ENCODE data around the gene PARD6B. TPM values are rescaled to one million over a fixed set of nuclear protein-coding genes. Genes with fewer than 3 reads are reported as not detected.

The PARD6B gene
- total and polyA plus RNA-seq, 2 donors from 2014 or later: 9.2 to 72.0 TPM

GRCh38 chr20:50788045-50788991 is 56.9 kb downstream of the PARD6B start:
- peak in 4 of 5 donors; percentile 39 to 81 (median 56) for DNase-seq
- peaks cover 0 to 8% (median 0%) of the 10 kb centered on the region in 3 donors for H3K4me1 ChIP-seq (ENCODE audit: control insufficient read depth in 2 of 3, insufficient read depth in 2 of 3, low read depth in 1 of 3, low read length in 3 of 3)
- H3K9ac ChIP-seq (ENCODE audit: low read length in 3 of 3): no peak overlapping the region
- H3K9me3 ChIP-seq (ENCODE audit: control insufficient read depth in 2 of 3, insufficient read depth in 1 of 3, low read length in 3 of 3): no peaks in the 10 kb centered on the region
- TF ChIP-seq CTCF (IDR thresholded peaks at IDR 0.05; ENCODE audit: borderline replicate concordance, extremely low read depth, insufficient read depth): peak; percentile 66
- H3K27ac ChIP-seq (ENCODE audit: low read depth in 2 of 2, low read length in 2 of 2): peak overlapping the region in 1 of 2 donors; percentile 62
- no peak for FAIRE-seq
- H3K36me3 ChIP-seq (ENCODE audit: control insufficient read depth in 2 of 3, insufficient read depth in 3 of 3, low read length in 3 of 3): no peaks in the 10 kb centered on the region
- H3K27me3 ChIP-seq (ENCODE audit: control insufficient read depth, insufficient read depth, low read length): no peaks in the 10 kb centered on the region
- H3K4me3 ChIP-seq (ENCODE audit: low read length in 3 of 3): no peak overlapping the region
- intact Hi-C loops (cut with DNase I): no loop called here

DNA sequence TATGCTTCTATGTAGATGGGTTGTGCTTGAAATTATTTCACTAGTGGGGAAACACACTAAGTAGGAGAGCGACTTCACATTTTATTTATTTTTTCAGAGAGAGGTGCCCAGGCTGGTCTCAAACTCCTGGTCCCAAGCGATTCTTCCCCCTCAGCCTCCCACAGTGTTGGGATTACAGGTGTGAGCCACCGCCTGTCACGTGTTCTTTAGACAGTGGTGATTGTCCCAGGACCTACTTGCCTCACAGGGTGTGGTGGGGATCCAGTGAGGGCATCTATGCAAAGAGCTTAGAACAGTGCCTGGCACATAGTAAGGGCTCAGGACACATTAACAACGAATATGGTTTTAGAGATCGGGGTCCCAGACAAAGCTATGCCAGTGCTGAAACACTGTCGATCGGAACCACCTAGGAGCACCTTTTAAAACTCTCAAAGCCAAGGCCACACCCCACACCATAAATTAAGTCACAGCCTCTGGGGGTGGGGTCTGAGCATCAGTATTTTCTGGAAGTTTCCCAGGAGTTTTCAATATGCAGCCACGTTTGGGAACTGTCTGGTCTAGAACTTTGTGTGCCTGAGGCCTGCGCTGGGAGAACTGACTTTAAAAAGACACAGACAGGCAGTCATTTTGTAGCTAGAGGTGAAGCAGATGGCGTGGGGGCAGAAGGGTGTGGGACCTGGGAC is 58.7 kb downstream of the PARD6B start:
- peak overlapping the region in 1 of 3 donors; percentile 42 for H3K9ac ChIP-seq (ENCODE audit: low read length in 3 of 3)
- peak overlapping the region; percentile 68 to 84 for H3K27ac ChIP-seq (ENCODE audit: low read depth in 2 of 2, low read length in 2 of 2)
- no peaks in the 10 kb centered on the region for H3K27me3 ChIP-seq (ENCODE audit: control insufficient read depth, insufficient read depth, low read length)
- no peaks in the 10 kb centered on the region for H3K9me3 ChIP-seq (ENCODE audit: control insufficient read depth in 2 of 3, insufficient read depth in 1 of 3, low read length in 3 of 3)
- H3K4me3 ChIP-seq (ENCODE audit: low read length in 3 of 3): no peak overlapping the region
- no peak for TF ChIP-seq CTCF (IDR thresholded peaks at IDR 0.05; ENCODE audit: borderline replicate concordance, extremely low read depth, insufficient read depth)
- intact Hi-C loops (cut with DNase I): loop anchor here (10.0 kb wide), 1 partner anchor 135 kb away; no protein-coding TSS in a partner anchor
- H3K4me1 ChIP-seq (ENCODE audit: control insufficient read depth in 2 of 3, insufficient read depth in 2 of 3, low read depth in 1 of 3, low read length in 3 of 3): peaks cover 0 to 11% (median 0%) of the 10 kb centered on the region in 3 donors
- H3K36me3 ChIP-seq (ENCODE audit: control insufficient read depth in 2 of 3, insufficient read depth in 3 of 3, low read length in 3 of 3): no peaks in the 10 kb centered on the region
- DNase-seq: peak in 1 of 5 donors; percentile 47
- FAIRE-seq: no peak

- peak; percentile 94 to 97 (median 96) for DNase-seq
- Histone ChIP-seq H3K36me3 (ENCODE audit: control insufficient read depth in 2 of 3, insufficient read depth in 3 of 3, low read length in 3 of 3) (no peaks in the 10 kb centered on the region), H3K9me3 (ENCODE audit: control insufficient read depth in 2 of 3, insufficient read depth in 1 of 3, low read length in 3 of 3) (no peaks in the 10 kb centered on the region), H3K27ac (ENCODE audit: low read depth in 2 of 2, low read length in 2 of 2) (peak overlapping the region; percentile 84 to 91), H3K9ac (ENCODE audit: low read length in 3 of 3) (peak overlapping the region in 2 of 3 donors; percentile 37 to 44), H3K27me3 (ENCODE audit: control insufficient read depth, insufficient read depth, low read length) (no peaks in the 10 kb centered on the region), H3K4me3 (ENCODE audit: low read length in 3 of 3) (no peak overlapping the region), H3K4me1 (ENCODE audit: control insufficient read depth in 2 of 3, insufficient read depth in 2 of 3, low read depth in 1 of 3, low read length in 3 of 3) (peaks cover 0 to 11% (median 0%) of the 10 kb centered on the region in 3 donors)
- FAIRE-seq: no peak
- intact Hi-C loops (cut with DNase I): loop anchor here (10.0 kb wide), 1 partner anchor 134 kb away; no protein-coding TSS in a partner anchor
- TF ChIP-seq CTCF (IDR thresholded peaks at IDR 0.05; ENCODE audit: borderline replicate concordance, extremely low read depth, insufficient read depth): peak; percentile 77
These were observed 59.4 kb downstream of the PARD6B start for GRCh38 chr20:50790651-50791277.

Measured in kidney (tissue), 14 donors.